ENCODE measurements around the gene POLR1H. TPM values are rescaled to one million over a fixed set of nuclear protein-coding genes. Genes with fewer than 3 reads are reported as not detected.

Gene POLR1H
- total and polyA plus RNA-seq, 3 donors from 2014 or later = 29.4 to 56.8 (median 33.7) TPM

DNA sequence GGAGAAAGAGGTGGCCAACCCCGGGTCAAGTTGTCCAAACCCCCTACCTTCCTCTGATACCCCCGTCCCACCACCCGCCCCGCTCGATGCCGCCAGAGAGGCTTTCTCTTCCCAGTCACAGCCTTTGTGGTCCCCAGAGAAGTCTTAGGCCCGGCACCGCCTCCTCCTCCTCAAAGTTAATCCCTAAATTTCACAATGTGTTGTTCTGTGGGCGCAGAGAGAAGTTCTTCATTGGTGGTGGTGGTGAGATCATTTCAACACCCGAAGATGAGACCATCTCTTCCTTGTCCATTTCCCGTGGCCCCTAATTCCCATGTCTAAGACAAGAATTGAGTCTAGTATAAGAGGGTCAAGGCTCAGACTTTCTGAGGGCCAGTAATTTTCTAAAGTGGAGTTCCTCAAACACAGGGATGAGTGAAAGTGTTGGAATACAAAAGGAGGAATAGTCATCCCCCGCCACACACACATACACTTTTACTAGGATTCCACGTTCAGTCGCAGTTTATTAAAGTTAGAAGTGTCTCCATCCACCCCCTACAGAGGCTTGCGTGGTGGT, 41.4 kb downstream of the POLR1H start:
- WGBS, 2 donors = 38 to 51% methylated on average over 15 of the region's 15 CpGs
- Histone ChIP-seq H3K27me3 (no peaks in the 10 kb centered on the region), H3K27ac (peak overlapping the region; percentile 60 to 61)

DNA sequence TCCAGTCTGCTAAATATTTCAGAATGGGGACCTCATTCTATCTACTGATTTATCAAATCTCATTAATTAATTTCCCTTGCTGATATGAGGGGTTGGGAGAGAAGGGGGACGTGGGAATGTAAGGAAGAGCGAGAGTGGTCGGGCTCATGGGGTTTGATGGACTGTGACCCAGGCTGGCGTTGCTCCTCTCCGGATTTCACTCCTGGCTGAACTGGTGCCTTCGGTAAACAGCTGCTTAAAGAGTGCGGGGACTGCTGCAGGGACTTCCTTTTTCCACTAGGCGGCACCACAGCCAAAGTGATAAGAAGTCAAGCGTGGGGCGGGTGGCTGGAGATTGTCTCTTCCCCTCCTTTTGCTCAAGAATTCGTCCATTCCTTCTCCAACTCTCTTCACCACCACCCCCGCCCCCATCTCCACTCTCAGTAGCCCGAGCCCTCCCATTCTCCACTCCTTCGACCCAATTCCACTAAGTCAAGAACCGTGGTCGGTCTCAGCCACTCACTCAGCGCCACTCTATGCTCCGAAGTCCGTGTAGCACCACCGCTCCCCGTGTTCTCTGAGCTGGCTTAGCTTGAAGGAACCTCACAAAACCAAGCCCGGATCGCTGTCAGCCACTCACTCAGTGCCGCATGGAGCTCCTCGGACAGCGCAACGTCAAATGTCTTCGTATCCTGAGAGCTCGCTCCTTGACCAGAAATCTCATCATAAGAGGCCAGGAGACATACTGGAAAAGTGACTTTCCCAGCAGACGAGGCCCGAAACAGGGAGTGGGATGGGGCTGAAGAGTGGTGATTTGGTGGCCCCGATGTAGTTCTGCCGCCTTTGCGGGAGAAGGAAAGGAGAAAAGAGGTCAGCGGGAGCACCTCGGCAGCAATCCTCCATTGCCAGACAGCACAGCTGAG, 42.2 kb downstream of the POLR1H start:
- peak overlapping the region; percentile 48 to 64 for H3K4me3 ChIP-seq
- 3 to 4% methylated on average over 36 of the region's 36 CpGs for WGBS, 2 donors
- peak; percentile 95 for DNase-seq
- H3K36me3 ChIP-seq (ENCODE audit: low read depth, missing control alignments) = no peaks in the 10 kb centered on the region
- peaks cover 19% of the 10 kb centered on the region for H3K4me1 ChIP-seq
- peak overlapping the region; percentile 60 to 61 for H3K27ac ChIP-seq
- intact Hi-C loops (cut with DNase I; ENCODE audit: low total_unique reads) = no loop called here
- TF ChIP-seq, protein P1, sequence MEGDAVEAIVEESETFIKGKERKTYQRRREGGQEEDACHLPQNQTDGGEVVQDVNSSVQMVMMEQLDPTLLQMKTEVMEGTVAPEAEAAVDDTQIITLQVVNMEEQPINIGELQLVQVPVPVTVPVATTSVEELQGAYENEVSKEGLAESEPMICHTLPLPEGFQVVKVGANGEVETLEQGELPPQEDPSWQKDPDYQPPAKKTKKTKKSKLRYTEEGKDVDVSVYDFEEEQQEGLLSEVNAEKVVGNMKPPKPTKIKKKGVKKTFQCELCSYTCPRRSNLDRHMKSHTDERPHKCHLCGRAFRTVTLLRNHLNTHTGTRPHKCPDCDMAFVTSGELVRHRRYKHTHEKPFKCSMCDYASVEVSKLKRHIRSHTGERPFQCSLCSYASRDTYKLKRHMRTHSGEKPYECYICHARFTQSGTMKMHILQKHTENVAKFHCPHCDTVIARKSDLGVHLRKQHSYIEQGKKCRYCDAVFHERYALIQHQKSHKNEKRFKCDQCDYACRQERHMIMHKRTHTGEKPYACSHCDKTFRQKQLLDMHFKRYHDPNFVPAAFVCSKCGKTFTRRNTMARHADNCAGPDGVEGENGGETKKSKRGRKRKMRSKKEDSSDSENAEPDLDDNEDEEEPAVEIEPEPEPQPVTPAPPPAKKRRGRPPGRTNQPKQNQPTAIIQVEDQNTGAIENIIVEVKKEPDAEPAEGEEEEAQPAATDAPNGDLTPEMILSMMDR (IDR thresholded peaks at IDR 0.05) = peak; percentile 76 to 92 (median 85)
- no peak for TF ChIP-seq POLR2A (IDR thresholded peaks at IDR 0.05)
- H3K27me3 ChIP-seq = no peaks in the 10 kb centered on the region
- no peaks in the 10 kb centered on the region for H3K9me3 ChIP-seq

More for the DNA sequence above, 41.4 kb downstream of the POLR1H start:
- TF ChIP-seq, protein P1 (IDR thresholded peaks at IDR 0.05) = no peak
- TF ChIP-seq POLR2A (IDR thresholded peaks at IDR 0.05) = no peak
- peak; percentile 20 for DNase-seq
- Histone ChIP-seq H3K4me3 (peak overlapping the region; percentile 44 to 48), H3K36me3 (ENCODE audit: low read depth, missing control alignments) (no peaks in the 10 kb centered on the region), H3K4me1 (peaks cover 19% of the 10 kb centered on the region), H3K9me3 (no peaks in the 10 kb centered on the region)
- intact Hi-C loops (cut with DNase I; ENCODE audit: low total_unique reads) = no loop called here

DNA sequence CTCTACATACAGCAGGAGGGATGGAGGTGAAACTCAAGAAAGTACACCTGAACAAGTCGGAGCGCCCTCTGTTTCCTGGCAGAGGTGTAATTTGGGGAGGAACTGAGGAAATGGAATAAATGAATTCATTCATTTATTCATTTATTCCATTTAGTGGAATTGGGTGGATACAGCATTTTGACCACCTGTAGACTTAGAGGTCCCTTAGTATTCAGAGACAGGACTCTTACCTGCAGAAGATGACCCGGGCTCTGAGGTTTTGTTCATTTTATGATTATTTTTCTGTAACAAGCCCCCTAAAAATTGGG, 42.8 kb downstream of the POLR1H start:
- peaks cover 19% of the 10 kb centered on the region for H3K4me1 ChIP-seq
- TF ChIP-seq, protein P1 (IDR thresholded peaks at IDR 0.05) = no peak
- TF ChIP-seq POLR2A (IDR thresholded peaks at IDR 0.05) = no peak
- H3K27me3 ChIP-seq = no peaks in the 10 kb centered on the region
- H3K36me3 ChIP-seq (ENCODE audit: low read depth, missing control alignments) = no peaks in the 10 kb centered on the region
- 42 to 46% methylated on average over 3 of the region's 3 CpGs for WGBS, 2 donors
- no peaks in the 10 kb centered on the region for H3K9me3 ChIP-seq
- no peak for DNase-seq
- intact Hi-C loops (cut with DNase I; ENCODE audit: low total_unique reads) = no loop called here
- peak overlapping the region in 1 of 2 donors; percentile 64 for H3K4me3 ChIP-seq
- peak overlapping the region in 1 of 2 donors; percentile 31 for H3K27ac ChIP-seq

DNA sequence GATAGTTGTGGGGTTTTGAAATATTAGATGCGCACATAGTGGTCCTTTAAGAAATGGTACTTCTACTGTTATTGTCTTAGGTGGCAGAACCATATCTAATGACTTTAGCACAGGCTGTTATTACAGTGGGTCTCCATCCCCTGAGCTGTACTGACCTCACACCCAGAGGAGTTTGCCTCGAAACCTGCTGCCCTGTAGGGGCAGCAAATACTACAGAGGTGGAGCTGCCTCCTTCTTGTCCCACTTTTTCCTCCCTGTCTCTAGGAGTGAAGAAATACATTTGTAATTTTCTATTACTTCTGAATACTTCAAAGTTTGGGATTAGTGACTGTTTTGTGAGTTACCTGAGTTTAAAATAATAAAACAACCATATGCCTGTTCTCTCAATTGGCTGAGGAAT, 43.6 kb downstream of the POLR1H start:
- Histone ChIP-seq H3K36me3 (ENCODE audit: low read depth, missing control alignments) (no peaks in the 10 kb centered on the region), H3K27me3 (no peaks in the 10 kb centered on the region), H3K4me1 (peaks cover 19% of the 10 kb centered on the region), H3K4me3 (no peak overlapping the region), H3K9me3 (no peaks in the 10 kb centered on the region), H3K27ac (no peak overlapping the region)
- intact Hi-C loops (cut with DNase I; ENCODE audit: low total_unique reads) = no loop called here
- DNase-seq = no peak
- TF ChIP-seq, protein P1 (IDR thresholded peaks at IDR 0.05) = no peak
- TF ChIP-seq POLR2A (IDR thresholded peaks at IDR 0.05) = no peak
- WGBS, 2 donors = 80 to 86% methylated on average over 2 of the region's 2 CpGs
